GM18951 (cell line): Measurements from ENCODE around the gene SEPHS2.

Experiments used
- POLR2A ChIP-seq: IDR thresholded peaks from 4 replicates; pipeline ENCODE4 v1.6.1; 2011; ENCODE audit warnings: mild to moderate bottlenecking; ENCODE audit not compliant: insufficient read length, insufficient read depth; ENCODE audit errors: extremely low read depth
- in situ Hi-C: fragments of 300-500 bp; cut with MboI; formaldehyde crosslinking; loops from one replicate; pipeline ENCODE4 v1.12.0; 2022; ENCODE audit warnings: low sequenced_read_pairs, mixed read lengths, inconsistent platforms; ENCODE audit not compliant: unreplicated experiment

SEPHS2 gene

DNA sequence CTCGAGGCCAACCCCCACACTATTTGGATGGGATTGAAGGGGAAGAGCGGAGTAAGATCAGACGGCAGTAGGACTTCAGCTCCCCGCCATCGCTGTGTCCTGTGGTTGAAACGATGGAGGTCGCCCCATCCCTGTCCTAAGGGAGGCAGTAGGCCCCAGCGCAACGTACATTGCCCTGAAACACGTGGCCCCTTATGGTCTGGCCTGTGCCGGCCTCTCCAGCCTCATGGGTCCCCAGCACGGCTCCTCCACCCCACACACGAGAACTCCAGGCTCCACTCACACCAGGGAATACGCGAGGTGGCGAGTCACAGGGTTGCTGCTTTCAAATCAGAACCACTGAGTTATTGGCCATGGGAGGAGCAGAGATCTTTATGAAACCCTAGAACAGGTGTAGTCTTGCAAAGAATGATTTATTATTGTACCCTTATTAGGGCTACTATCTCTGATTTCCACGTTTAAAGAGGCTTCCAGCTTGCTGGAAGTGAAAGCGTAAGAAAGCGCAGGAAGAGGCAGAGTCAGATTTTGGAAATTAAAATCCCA, 15.2 kb downstream of the SEPHS2 start:
- TF ChIP-seq POLR2A: no peak
- in situ Hi-C loops: no loop called here

GRCh38 chr16:30429678-30430427, 15.8 kb downstream of the SEPHS2 start, which contains the start of gene DCTPP1:
DCTPP1 (minus strand) TSS chr16:30430030; CDS start chr16:30429980, 50 bp downstream.
- in situ Hi-C loops: no loop called here
- TF ChIP-seq POLR2A: peak; percentile 68

DNA sequence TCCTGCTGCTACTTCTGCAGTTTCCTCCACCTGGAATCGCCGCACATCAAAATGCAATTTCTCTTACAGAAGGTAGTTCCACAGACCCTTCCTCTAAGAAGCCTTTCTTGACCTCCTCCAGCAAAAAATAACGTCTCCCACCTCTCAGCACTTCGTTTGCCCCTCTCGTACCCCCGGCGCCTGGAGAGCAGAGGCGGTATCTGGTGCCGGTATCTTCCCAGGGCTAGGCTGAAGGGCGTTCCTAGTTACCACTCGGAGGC, 16.3 kb downstream of the SEPHS2 start:
- in situ Hi-C loops: no loop called here
- TF ChIP-seq POLR2A: no peak

- no peak for TF ChIP-seq POLR2A
Observed at GRCh38 chr16:30428055-30428454, 17.6 kb downstream of the SEPHS2 start.

DNA sequence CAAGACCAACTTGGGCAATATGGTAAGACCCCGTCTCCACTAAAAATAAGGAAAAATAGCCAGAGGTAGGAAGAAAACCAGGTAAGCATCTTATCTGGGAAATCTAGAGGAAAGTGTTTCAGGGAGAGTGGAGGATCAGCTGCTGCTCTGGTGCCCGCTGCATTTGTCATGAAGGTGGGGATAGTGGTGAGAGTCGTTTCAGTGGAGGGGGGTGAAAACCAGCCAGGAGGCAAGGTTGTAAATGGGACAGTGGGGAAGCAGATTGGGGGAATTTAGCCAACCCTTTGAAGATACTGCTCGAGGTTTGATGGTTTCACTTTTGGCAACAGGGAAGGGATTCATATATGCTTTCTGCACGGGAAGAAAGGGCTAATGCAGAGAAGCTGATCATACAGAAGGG, 24.7 kb downstream of the SEPHS2 start:
- TF ChIP-seq POLR2A: no peak
- in situ Hi-C loops: loop anchor here (25.0 kb wide), 2 partner anchors 209 to 959 kb away; partner anchors contain the start of genes BOLA2, SLX1B and SULT1A4

More at GRCh38 chr16:30428055-30428454, 17.6 kb downstream of the SEPHS2 start:
- in situ Hi-C loops: no loop called here

DNA sequence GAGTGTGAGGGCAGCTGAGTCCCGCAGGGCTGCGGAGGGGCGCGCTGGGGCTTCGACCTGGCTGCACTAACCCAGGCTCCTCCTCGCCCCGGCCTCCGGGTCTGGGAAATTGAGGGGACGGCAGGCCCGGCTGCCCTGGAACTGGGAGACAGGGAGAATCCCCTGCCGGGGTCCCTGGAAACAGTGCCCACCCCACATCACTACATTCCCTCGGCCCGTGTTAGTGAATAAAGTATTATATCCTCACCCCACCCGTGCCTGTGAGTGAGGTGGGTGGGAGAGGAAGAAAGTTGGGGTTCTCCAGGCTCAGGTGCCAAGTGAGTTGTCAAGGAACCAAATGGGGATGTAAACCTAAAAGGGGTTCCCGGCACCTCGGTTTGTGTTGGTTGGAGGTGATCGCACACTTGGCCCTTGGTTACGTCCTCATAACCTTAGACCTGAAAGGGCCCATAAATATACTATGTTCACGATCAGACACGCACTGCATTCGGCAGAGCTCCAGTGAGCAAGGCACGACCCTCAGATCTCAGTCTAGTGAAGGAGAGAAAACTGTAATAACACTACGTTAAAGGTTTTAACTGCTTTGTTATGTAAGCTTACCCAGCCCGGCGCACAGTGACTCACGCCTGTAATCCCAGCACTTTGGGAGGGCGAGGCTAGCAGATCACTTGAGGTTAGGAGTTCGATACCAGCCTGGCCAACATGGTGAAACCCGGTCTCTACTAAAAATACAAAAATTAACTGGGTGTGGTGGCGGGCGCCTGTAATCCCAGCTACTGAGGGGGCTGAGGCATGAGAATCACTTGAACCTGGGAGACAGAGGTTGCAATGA, 27.1 kb downstream of the SEPHS2 start:
- in situ Hi-C loops: loop anchor here (25.0 kb wide), 2 partner anchors 206 to 956 kb away; partner anchors contain the start of genes BOLA2, SLX1B and SULT1A4
- no peak for TF ChIP-seq POLR2A

DNA sequence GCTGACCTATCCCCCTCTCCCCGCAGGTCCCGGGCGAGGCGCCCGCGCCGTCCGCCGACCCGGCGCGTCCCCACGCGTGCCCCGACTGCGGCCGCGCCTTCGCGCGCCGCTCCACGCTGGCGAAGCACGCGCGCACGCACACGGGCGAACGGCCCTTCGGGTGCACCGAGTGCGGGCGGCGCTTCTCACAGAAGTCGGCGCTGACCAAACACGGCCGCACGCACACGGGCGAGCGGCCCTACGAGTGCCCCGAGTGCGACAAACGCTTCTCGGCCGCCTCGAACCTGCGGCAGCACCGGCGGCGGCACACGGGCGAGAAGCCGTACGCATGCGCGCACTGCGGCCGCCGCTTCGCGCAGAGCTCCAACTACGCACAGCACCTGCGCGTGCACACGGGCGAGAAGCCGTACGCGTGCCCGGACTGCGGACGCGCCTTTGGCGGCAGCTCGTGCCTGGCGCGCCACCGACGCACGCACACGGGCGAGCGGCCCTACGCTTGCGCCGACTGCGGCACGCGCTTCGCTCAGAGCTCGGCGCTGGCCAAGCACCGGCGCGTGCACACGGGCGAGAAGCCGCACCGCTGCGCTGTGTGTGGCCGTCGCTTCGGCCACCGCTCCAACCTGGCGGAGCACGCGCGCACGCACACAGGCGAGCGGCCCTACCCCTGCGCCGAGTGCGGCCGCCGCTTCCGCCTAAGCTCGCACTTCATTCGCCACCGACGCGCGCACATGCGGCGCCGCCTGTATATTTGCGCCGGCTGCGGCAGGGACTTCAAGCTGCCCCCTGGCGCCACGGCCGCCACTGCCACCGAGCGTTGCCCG, 27.9 kb downstream of the SEPHS2 start:
- in situ Hi-C loops: loop anchor here (25.0 kb wide), 2 partner anchors 205 to 955 kb away; partner anchors contain the start of genes BOLA2, SLX1B and SULT1A4
- peak; percentile 69 for TF ChIP-seq POLR2A

DNA sequence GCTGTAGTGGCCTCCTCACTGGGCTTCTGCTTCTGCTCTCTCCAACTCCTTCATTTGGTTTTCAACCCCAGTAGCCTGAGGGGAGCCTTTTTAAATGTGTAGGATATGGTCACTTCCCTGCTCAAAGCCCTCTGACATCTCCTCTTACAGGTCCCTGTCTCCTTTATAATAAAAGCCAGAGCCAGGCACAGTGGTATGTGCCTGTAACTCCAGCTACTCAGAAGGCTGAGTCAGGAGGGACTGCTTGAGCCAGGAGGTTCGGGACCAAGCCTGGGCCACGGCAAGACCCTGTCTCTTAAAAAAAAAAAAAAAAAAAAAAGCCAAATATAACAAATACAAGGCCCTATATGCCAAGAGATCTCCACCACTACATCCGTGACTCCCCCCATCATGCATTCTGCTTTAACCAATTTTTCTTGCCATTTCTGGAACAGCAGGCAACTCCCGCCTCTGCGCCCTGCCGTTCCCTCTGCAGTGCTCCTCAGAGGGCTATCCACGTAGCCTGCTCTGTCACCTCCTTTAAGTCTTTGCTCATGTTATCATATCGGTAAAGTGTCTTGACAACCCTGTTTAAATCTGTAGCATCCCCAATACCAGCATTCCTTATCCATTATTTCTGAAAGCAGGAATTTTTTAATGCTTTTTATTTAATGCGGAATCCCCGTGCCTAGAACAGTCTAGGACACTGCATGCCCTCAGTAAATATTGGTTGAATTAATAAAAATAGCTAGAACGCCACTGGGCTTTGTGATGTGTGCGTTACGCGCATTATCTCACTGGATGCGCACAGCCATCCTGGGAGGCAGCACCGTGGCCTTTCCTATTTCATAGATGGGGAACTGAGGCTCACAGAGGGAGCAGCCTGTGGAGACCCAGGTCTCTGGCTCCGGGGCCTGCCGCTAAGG, 28.8 kb downstream of the SEPHS2 start:
- in situ Hi-C loops: loop anchor here (25.0 kb wide), 2 partner anchors 205 to 955 kb away; partner anchors contain the start of genes BOLA2, SLX1B and SULT1A4
- TF ChIP-seq POLR2A: no peak

DNA sequence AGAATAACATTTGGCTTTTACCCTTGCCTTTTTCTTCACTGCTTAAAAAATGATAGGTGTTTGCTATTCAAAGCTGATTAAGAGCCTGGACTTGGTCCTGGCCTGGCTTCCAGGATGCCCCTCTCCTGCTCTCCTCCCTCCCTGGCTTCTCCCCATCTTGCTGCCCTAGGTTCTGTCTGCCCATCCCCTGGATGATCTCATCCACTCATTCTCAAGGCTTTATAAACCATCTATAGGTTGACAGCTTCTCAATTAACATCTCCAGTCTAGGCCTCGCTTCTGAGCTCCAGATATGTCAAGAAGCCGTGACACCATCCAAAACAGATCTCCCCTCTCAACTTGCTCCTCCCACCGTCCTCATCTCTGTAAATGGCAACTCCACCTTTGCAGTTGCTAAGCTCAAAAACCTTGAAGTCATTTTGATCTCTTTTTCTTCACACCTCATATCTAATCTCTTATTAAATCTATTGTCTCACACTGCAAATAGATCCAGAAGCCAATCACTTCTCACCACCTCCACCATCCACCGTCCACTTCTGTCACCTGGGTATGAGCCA, 29.5 kb downstream of the SEPHS2 start:
- in situ Hi-C loops: loop anchor here (25.0 kb wide), 2 partner anchors 204 to 954 kb away; partner anchors contain the start of genes BOLA2, SLX1B and SULT1A4
- TF ChIP-seq POLR2A: no peak

- no peak for TF ChIP-seq POLR2A
- in situ Hi-C loops: loop anchor here (25.0 kb wide), 2 partner anchors 202 to 952 kb away; partner anchors contain the start of genes BOLA2, SLX1B and SULT1A4
Observed at GRCh38 chr16:30414159-30414558, 31.5 kb downstream of the SEPHS2 start.
